ENCODE data around the gene EFNB2. TPM values are rescaled to one million over a fixed set of nuclear protein-coding genes. Genes with fewer than 3 reads are reported as not detected.

The EFNB2 gene
- total and polyA plus RNA-seq, 9 of the 15 experiments (the other 6 are each of a cell fraction or from before 2014, with no cell fraction given): 0.01 to 0.29 (median 0.18) TPM

DNA sequence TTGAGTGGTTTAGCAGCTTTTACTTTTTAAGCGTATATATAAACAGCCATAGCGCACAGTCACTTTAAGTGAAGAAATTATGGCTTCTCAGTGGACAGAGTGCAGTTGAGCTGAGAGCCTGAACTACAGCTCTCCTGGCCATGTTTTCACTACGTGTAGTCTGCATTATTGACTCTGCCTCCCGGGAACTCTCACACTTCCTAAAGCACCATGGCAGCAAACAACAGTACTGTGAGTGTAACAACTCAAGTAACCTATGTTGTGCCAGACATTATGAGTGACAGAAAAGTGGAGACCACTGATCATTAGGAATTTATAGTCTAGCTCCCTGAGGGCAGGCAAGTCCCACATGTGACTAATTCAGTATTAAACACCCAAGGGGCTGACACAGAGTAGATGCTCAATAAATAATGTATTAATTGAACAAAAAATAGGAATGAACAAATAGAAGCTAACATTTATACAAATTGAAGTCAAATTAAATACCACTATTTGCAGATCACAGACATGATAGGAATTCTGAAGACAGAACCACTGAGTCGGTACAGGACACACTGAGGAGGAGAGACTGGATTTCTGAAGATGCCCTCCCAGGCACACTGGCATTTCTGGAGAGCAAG, 19.7 kb downstream of the EFNB2 start:
- H4K20me1 ChIP-seq (replicated peaks; ENCODE audit: control insufficient read depth, insufficient read depth, low read length): no peaks in the 10 kb centered on the region
- no peak overlapping the region for H3K9ac ChIP-seq (ENCODE audit: insufficient read depth in 1 of 2, low read depth in 2 of 2, low read length in 2 of 2)
- no peak overlapping the region for H3K27ac ChIP-seq (ENCODE audit: extremely low read depth, low read depth, low read length)
- no peaks in the 10 kb centered on the region for H3K79me2 ChIP-seq (ENCODE audit: control insufficient read depth, insufficient read depth, low read length)
- in situ Hi-C loops (cut with MboI) (no loop called here), intact Hi-C loops (cut with micrococcal nuclease) (no loop called here)
- WGBS (ENCODE audit: insufficient coverage, low coverage, missing lambda C conversion rate): 4% methylated on average over 4 of the region's 5 CpGs
- no peak overlapping the region for H3K4me2 ChIP-seq (ENCODE audit: insufficient read depth, low read length)
- ChIA-PET CTCF (ENCODE audit: low intra/inter-chr PET ratio) (no interaction called here), POLR2A (no interaction called here)
- H3K27me3 ChIP-seq (ENCODE audit: control insufficient read depth in 2 of 2, insufficient read depth in 2 of 2, low read length in 2 of 2): no peaks in the 10 kb centered on the region
- H3K9me3 ChIP-seq (replicated peaks; ENCODE audit: control insufficient read depth, insufficient read depth, low read depth, low read length): no peaks in the 10 kb centered on the region
- FAIRE-seq (no peak), DNase-seq (ENCODE audit: extremely low read depth in 1 of 4, low spot score in 3 of 4) (no peak), ATAC-seq (no peak)
- no peaks in the 10 kb centered on the region for H3K9me1 ChIP-seq (ENCODE audit: control insufficient read depth, insufficient read depth, low read length)
- no peaks in the 10 kb centered on the region for H3K36me3 ChIP-seq (ENCODE audit: control insufficient read depth, insufficient read depth, low read length)
- H3K4me3 ChIP-seq: no peak overlapping the region
- no peaks in the 10 kb centered on the region for H3K4me1 ChIP-seq (replicated peaks in 1 of 2; ENCODE audit: control insufficient read depth in 2 of 2, insufficient read depth in 2 of 2, low read length in 2 of 2)
- TF ChIP-seq ZNF740 (CRISPR knock-in tag; IDR thresholded peaks at IDR 0.05) (no peak), ZNF740 (tag; IDR thresholded peaks at IDR 0.05) (no peak), ZKSCAN1 (IDR thresholded peaks at IDR 0.05; ENCODE audit: low read depth, low read length) (no peak), PRMT5 (CRISPR knock-in tag; IDR thresholded peaks at IDR 0.05) (no peak), ARID3A (IDR thresholded peaks at IDR 0.05; ENCODE audit: borderline replicate concordance, low read depth, low read length) (no peak), MXI1 (IDR thresholded peaks at IDR 0.05; ENCODE audit: low read depth, low read length) (no peak), ZNF143 (CRISPR knock-in tag; IDR thresholded peaks at IDR 0.05) (no peak)
- TF ChIP-seq, protein P1, sequence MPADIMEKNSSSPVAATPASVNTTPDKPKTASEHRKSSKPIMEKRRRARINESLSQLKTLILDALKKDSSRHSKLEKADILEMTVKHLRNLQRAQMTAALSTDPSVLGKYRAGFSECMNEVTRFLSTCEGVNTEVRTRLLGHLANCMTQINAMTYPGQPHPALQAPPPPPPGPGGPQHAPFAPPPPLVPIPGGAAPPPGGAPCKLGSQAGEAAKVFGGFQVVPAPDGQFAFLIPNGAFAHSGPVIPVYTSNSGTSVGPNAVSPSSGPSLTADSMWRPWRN (IDR thresholded peaks at IDR 0.05; ENCODE audit: low read depth): no peak
- no TSS peak for BruUV-seq (replicated peaks)
- no peak overlapping the region for H2AFZ ChIP-seq (ENCODE audit: low read depth, low read length)

Measured in K562 (cell line).